Trophoblast cell (in vitro differentiated cells and primary cell): ENCODE data around the gene WBP4.

Experiments used
- DNase-seq, 2 donors: peaks; one replicate each; pipeline ENCODE4 v3.0.0-alpha.2; 2016
- H2AFZ ChIP-seq: 2 replicates; pipeline ENCODE4 v1.6.1; 2013; ENCODE audit warnings: low read length, moderate library complexity, mild to moderate bottlenecking; ENCODE audit not compliant: insufficient read depth, poor library complexity
- H2AK5ac ChIP-seq: 2 replicates; pipeline ENCODE4 v1.6.1; 2013; ENCODE audit warnings: mild to moderate bottlenecking, low read length
- H2BK120ac ChIP-seq: 2 replicates; pipeline ENCODE4 v1.6.1; 2013; ENCODE audit warnings: low read length, mild to moderate bottlenecking, moderate library complexity; ENCODE audit not compliant: insufficient read depth, poor library complexity
- H2BK12ac ChIP-seq: 2 replicates; pipeline ENCODE4 v1.6.1; 2013; ENCODE audit warnings: mild to moderate bottlenecking, low read length, moderate library complexity
- H2BK5ac ChIP-seq: 2 replicates; pipeline ENCODE4 v1.6.1; 2013; ENCODE audit warnings: low read length, low read depth, moderate library complexity, mild to moderate bottlenecking; ENCODE audit not compliant: poor library complexity
- H3K14ac ChIP-seq: 2 replicates; pipeline ENCODE4 v1.6.1; 2013; ENCODE audit warnings: mild to moderate bottlenecking, low read length
- H3K18ac ChIP-seq: 2 replicates; pipeline ENCODE4 v1.6.1; 2013; ENCODE audit warnings: mild to moderate bottlenecking, low read length
- H3K23ac ChIP-seq: 2 replicates; pipeline ENCODE4 v1.6.1; 2013; ENCODE audit warnings: low read length
- H3K27ac ChIP-seq: 2 replicates; pipeline ENCODE4 v1.5.1; 2013; ENCODE audit warnings: low read depth, mild to moderate bottlenecking, inconsistent platforms, low read length, moderate library complexity
- H3K27me3 ChIP-seq: 2 replicates; pipeline ENCODE4 v1.6.1; 2013; ENCODE audit warnings: inconsistent platforms, mild to moderate bottlenecking, low read length, moderate library complexity; ENCODE audit not compliant: insufficient read depth
- H3K36me3 ChIP-seq, 2 experiments: 1 replicate in 1 of 2; 2 replicates in 1 of 2; pipeline ENCODE4 v1.6.1; 2013; ENCODE audit warnings: low read length in 2 of 2, mild to moderate bottlenecking in 2 of 2, moderate library complexity in 1 of 2; ENCODE audit not compliant: insufficient read depth in 2 of 2, control insufficient read depth in 1 of 2
- H3K4ac ChIP-seq: 2 replicates; pipeline ENCODE4 v1.6.1; 2013; ENCODE audit warnings: low read depth, mild to moderate bottlenecking, low read length, moderate library complexity
- H3K4me1 ChIP-seq, 2 experiments: 1 replicate in 1 of 2; 2 replicates in 1 of 2; pipeline ENCODE4 v1.6.1; 2013; ENCODE audit warnings: low read length in 2 of 2, mild to moderate bottlenecking in 2 of 2, moderate library complexity in 1 of 2; ENCODE audit not compliant: insufficient read depth in 2 of 2, control insufficient read depth in 1 of 2
- H3K4me2 ChIP-seq: 2 replicates; pipeline ENCODE4 v1.6.1; 2013; ENCODE audit warnings: inconsistent platforms, mild to moderate bottlenecking, low read length, moderate library complexity
- H3K4me3 ChIP-seq: 2 replicates; pipeline ENCODE4 v1.5.1; 2013; ENCODE audit warnings: mild to moderate bottlenecking, low read depth, low read length, inconsistent platforms
- H3K79me1 ChIP-seq: one replicate; pipeline ENCODE4 v1.6.1; 2013; ENCODE audit warnings: low read length
- H3K79me2 ChIP-seq: 2 replicates; pipeline ENCODE4 v1.6.1; 2013; ENCODE audit warnings: low read length, mild to moderate bottlenecking; ENCODE audit not compliant: control insufficient read depth, insufficient read depth, poor library complexity
- H3K9ac ChIP-seq: 2 replicates; pipeline ENCODE4 v1.6.1; 2013; ENCODE audit warnings: mild to moderate bottlenecking, low read length
- H3K9me3 ChIP-seq: 2 replicates; pipeline ENCODE4 v1.6.1; 2013; ENCODE audit warnings: low read depth, mild to moderate bottlenecking, control low read depth, inconsistent platforms, low read length; ENCODE audit not compliant: insufficient read depth
- H4K12ac ChIP-seq: 2 replicates; pipeline ENCODE4 v1.6.1; 2013; ENCODE audit warnings: low read depth, mild to moderate bottlenecking, low read length, moderate library complexity
- H4K8ac ChIP-seq: 2 replicates; pipeline ENCODE4 v1.6.1; 2013; ENCODE audit warnings: low read depth, mild to moderate bottlenecking, low read length, moderate library complexity
- H4K91ac ChIP-seq: one replicate; pipeline ENCODE4 v1.6.1; 2013; ENCODE audit warnings: low read depth, mild to moderate bottlenecking, low read length, moderate library complexity
- WGBS: extraction: QIAGEN DNeasy Blood & Tissue Kit; methylation state at CpG from one replicate; pipeline ENCODE4 v1.1.7; 2013; ENCODE audit warnings: missing lambda C conversion rate; ENCODE audit not compliant: insufficient read length, insufficient coverage; ENCODE audit errors: extremely low coverage; 5-methylcytosine and 5-hydroxymethylcytosine counted together

WBP4 gene

GRCh38 chr13:41075034-41075433, 13.7 kb downstream of the WBP4 start:
- Histone ChIP-seq H2AFZ (no peak overlapping the region), H2BK5ac (no peak overlapping the region), H3K4ac (no peak overlapping the region), H2BK12ac (no peak overlapping the region), H3K79me2 (no peaks in the 10 kb centered on the region), H3K27me3 (no peaks in the 10 kb centered on the region), H3K23ac (no peak overlapping the region), H3K4me3 (no peak overlapping the region), H3K36me3 (peaks cover 23 to 30% of the 10 kb centered on the region in 2 experiments), H3K9me3 (no peaks in the 10 kb centered on the region), H2BK120ac (no peak overlapping the region), H4K8ac (no peak overlapping the region), H3K79me1 (no peaks in the 10 kb centered on the region), H3K18ac (no peak overlapping the region), H3K4me2 (no peak overlapping the region), H3K14ac (no peak overlapping the region), H3K27ac (no peak overlapping the region), H3K9ac (no peak overlapping the region), H3K4me1 (no peaks in the 10 kb centered on the region), H2AK5ac (no peak overlapping the region), H4K12ac (no peak overlapping the region), H4K91ac (no peak overlapping the region)
- DNase-seq, result peak in 1 of 2 donors; percentile 67
- no CpG with 5 or more reads among the region's 1 CpG for WGBS

DNA sequence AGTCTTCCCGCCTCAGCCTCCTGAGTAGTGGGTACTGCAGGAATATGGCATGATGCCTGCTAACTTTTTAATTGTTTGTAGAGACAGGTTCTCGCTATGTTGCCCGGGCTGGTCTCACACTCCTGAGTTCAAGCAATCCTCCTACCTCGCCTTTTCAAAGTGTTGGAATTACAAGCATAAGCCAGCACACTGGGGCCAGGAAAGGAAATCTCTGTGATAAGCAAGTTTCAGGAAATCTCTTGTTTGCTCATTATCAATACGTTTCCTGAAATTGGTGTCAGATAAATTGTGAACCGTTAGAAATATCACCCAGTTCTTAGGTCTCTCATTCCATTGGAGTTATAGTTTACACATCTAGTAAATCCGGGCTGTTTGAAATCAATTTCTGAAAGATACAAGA, 14.2 kb downstream of the WBP4 start:
- H3K36me3 ChIP-seq, result peaks cover 23 to 30% of the 10 kb centered on the region in 2 experiments
- H3K18ac ChIP-seq, result no peak overlapping the region
- no peak overlapping the region for H4K8ac ChIP-seq
- H3K23ac ChIP-seq, result no peak overlapping the region
- H2AK5ac ChIP-seq, result no peak overlapping the region
- no peak overlapping the region for H2BK12ac ChIP-seq
- H3K79me1 ChIP-seq, result no peaks in the 10 kb centered on the region
- no peak overlapping the region for H3K4ac ChIP-seq
- DNase-seq, result no peak
- no peak overlapping the region for H3K14ac ChIP-seq
- WGBS, result no CpG with 5 or more reads among the region's 7 CpGs
- H3K27me3 ChIP-seq, result no peaks in the 10 kb centered on the region
- H3K4me1 ChIP-seq, result no peaks in the 10 kb centered on the region
- H3K9ac ChIP-seq, result no peak overlapping the region
- H4K91ac ChIP-seq, result no peak overlapping the region
- no peak overlapping the region for H2BK120ac ChIP-seq
- no peak overlapping the region for H3K4me2 ChIP-seq
- no peak overlapping the region for H3K27ac ChIP-seq
- H2AFZ ChIP-seq, result no peak overlapping the region
- no peaks in the 10 kb centered on the region for H3K9me3 ChIP-seq
- no peak overlapping the region for H3K4me3 ChIP-seq
- H2BK5ac ChIP-seq, result no peak overlapping the region
- H3K79me2 ChIP-seq, result no peaks in the 10 kb centered on the region
- no peak overlapping the region for H4K12ac ChIP-seq

DNA sequence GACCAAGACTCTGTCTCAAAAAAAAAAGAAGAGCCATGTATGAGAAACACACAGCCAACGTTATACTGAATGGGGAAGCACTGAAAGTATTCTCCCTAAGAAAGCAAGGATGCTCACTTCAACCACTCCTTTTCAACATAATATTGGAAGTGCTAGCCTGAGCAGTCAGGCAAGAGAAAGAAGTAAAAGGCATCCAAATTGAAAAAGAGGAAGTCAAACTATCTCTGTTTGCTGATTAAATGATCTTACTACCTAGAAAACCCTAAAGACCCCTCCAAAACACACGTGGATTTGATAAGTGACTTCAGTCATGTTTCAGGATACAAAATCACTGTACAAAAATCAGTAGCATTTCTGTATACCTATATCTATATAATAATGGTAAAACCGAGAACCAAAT, 16.2 kb downstream of the WBP4 start:
- H3K36me3 ChIP-seq, result peaks cover 32% of the 10 kb centered on the region in 2 experiments
- no peak overlapping the region for H3K4me3 ChIP-seq
- no peak overlapping the region for H3K27ac ChIP-seq
- H3K14ac ChIP-seq, result no peak overlapping the region
- WGBS, result no CpG with 5 or more reads among the region's 3 CpGs
- no peak overlapping the region for H3K4ac ChIP-seq
- H2BK120ac ChIP-seq, result no peak overlapping the region
- no peak overlapping the region for H4K91ac ChIP-seq
- no peak overlapping the region for H4K8ac ChIP-seq
- no peaks in the 10 kb centered on the region for H3K79me1 ChIP-seq
- no peaks in the 10 kb centered on the region for H3K79me2 ChIP-seq
- H3K9me3 ChIP-seq, result no peaks in the 10 kb centered on the region
- H3K9ac ChIP-seq, result no peak overlapping the region
- H2AK5ac ChIP-seq, result no peak overlapping the region
- H3K27me3 ChIP-seq, result no peaks in the 10 kb centered on the region
- H3K4me2 ChIP-seq, result no peak overlapping the region
- H2BK12ac ChIP-seq, result no peak overlapping the region
- no peak overlapping the region for H2AFZ ChIP-seq
- H3K23ac ChIP-seq, result no peak overlapping the region
- H3K4me1 ChIP-seq, result no peaks in the 10 kb centered on the region
- H3K18ac ChIP-seq, result no peak overlapping the region
- DNase-seq, result no peak
- no peak overlapping the region for H4K12ac ChIP-seq
- peak overlapping the region; percentile 40 for H2BK5ac ChIP-seq

DNA sequence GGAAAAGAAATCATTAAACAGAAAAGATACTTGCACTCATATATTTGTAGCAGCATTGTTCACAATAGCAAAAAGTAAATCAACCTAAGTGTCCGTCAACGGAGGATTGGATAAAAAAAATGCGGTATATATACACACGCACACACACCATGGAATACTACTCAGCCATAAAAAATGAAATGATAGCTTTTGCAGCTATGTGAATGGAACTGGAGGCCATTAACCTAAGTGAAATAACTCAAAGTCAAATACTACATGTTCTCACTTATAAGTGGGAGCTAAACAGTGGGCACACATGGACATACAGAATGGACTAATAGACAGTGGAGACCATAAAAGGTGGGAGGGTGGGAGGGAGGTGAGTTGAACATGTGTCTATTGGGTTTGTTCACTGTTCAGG, 18.4 kb downstream of the WBP4 start:
- Histone ChIP-seq H3K4me1 (no peaks in the 10 kb centered on the region), H3K79me2 (no peaks in the 10 kb centered on the region), H3K9me3 (no peaks in the 10 kb centered on the region), H4K12ac (no peak overlapping the region), H3K79me1 (no peaks in the 10 kb centered on the region), H2AFZ (no peak overlapping the region), H2BK5ac (no peak overlapping the region), H3K4me2 (no peak overlapping the region), H2BK120ac (no peak overlapping the region), H2BK12ac (no peak overlapping the region), H4K91ac (no peak overlapping the region), H3K9ac (no peak overlapping the region), H3K27ac (no peak overlapping the region), H3K4ac (no peak overlapping the region), H3K4me3 (no peak overlapping the region), H3K23ac (no peak overlapping the region), H3K14ac (no peak overlapping the region), H3K27me3 (no peaks in the 10 kb centered on the region), H3K18ac (no peak overlapping the region), H3K36me3 (peaks cover 23 to 25% of the 10 kb centered on the region in 2 experiments), H2AK5ac (no peak overlapping the region), H4K8ac (no peak overlapping the region)
- WGBS, result no CpG with 5 or more reads among the region's 4 CpGs
- DNase-seq, result no peak
